ENCODE results near the gene APOA1.

DNA sequence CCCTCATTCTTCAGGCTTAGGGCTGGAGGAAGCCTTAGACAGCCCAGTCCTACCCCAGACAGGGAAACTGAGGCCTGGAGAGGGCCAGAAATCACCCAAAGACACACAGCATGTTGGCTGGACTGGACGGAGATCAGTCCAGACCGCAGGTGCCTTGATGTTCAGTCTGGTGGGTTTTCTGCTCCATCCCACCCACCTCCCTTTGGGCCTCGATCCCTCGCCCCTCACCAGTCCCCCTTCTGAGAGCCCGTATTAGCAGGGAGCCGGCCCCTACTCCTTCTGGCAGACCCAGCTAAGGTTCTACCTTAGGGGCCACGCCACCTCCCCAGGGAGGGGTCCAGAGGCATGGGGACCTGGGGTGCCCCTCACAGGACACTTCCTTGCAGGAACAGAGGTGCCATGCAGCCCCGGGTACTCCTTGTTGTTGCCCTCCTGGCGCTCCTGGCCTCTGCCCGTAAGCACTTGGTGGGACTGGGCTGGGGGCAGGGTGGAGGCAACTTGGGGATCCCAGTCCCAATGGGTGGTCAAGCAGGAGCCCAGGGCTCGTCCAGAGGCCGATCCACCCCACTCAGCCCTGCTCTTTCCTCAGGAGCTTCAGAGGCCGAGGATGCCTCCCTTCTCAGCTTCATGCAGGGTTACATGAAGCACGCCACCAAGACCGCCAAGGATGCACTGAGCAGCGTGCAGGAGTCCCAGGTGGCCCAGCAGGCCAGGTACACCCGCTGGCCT, 7.1 kb downstream of the APOA1 start:
- TF ChIP-seq CTCF (IDR thresholded peaks at IDR 0.05; ENCODE audit: insufficient read depth, low read length) (no peak), POLR2AphosphoS5 (IDR thresholded peaks at IDR 0.05; ENCODE audit: low read depth) (no peak), SPI1 (IDR thresholded peaks at IDR 0.05; ENCODE audit: borderline replicate concordance, low read depth) (no peak), GABPA (IDR thresholded peaks at IDR 0.05; ENCODE audit: low read depth) (no peak)

Data from HL-60 (cell line).